Endothelial cell of hepatic sinusoid (primary cell): Measurements from ENCODE around the gene PLCB1.
"Not testable (repeated sequence)": the region's sequence is repeated elsewhere in the genome, so short reads cannot be mapped to it uniquely, and the experiment has no call there.

Experiments
- in situ Hi-C: cut with HindIII; loops from 2 replicates; pipeline ENCODE4 v1.10.0; 2017; ENCODE audit warnings: low sequenced_read_pairs

PLCB1 gene

DNA sequence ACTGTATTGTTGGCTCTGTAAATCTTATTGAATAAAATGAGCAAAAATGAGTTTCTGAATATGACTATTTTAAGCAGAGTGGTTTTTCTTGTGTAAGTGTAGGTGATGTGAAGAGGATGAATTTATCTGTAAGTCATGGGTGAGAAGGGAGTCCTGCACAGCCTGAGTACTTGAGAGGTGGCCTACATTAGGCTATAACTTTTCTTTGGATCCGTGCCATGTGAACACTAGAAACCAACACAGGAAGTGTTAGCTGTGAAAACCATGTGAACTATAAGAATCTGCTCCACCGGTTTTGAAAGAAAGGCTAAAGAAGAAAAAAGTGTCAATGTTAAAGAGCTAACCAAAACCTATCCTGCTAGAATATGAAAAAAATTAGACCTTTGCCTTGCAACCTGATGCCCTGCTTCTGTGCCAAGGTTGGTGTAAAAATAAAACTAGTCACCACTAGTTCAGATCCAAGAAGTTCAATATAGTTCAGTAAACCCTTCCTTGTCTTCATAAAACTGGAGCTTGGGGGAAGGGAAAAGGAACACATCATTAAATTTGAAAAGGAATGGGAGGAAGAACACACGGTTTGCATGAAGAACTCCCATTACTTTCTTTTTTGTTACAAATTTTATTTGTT lies 21.3 kb downstream of the PLCB1 start:
- in situ Hi-C loops: loop anchor here (5.0 kb wide), 1 partner anchor 59 kb away; no protein-coding TSS in a partner anchor

DNA sequence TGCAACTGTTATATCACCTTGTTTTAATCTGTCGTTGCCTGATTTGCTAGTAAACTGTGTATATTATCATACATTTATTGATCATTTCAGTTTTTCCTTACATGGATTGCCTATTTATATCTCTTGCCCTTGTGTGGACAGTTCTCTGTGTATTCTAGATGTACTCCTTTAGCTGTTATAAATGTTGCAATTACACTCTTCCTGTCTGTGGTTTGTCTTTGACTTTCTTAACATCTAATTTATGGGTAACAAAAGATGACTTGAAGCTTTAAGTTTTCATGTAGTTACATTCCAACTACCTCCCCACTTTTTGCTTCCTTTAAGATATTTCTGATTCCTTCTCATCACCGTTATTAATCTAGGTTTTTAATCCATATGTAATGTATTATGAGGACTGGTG lies 22.6 kb downstream of the PLCB1 start:
- in situ Hi-C loops: loop anchor here (5.0 kb wide), 1 partner anchor 58 kb away; no protein-coding TSS in a partner anchor

DNA sequence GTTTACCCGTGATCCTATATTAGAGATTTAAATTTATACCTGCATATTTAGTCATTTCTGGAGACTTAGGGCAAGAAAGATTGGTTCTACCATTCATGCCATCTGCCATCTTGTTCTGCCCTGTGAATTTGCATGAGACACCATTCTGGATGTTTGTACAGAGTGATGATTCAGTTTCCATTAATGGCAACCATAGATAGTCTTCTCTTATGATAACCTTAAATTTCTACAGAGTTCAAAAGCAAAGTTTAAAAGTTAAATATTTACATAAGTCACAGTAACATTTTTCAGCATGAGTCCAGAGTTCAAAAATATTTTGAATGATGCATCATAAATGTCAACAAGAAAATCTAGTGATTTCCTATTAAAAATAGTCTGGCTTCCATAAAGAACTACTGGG lies 23.2 kb downstream of the PLCB1 start:
- in situ Hi-C loops: no loop called here

DNA sequence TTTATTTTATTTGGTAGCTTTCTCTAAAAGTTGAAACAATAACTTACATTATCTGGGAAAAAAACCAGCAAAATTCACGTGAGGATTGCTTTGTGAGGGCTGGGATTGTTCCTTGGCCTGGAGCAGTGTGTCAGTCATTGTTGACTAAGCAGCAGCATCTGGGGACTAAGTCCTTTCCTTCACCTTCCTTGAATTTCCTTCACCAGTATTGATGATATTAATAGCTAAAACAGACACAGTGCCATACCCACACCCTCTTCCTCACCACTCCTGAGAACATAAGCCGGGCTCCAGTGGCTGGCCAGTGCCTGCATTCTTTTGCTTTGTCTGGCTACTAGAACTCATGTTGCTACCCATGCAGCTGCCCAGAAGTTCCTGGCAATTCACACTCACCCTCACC lies 23.7 kb downstream of the PLCB1 start:
- in situ Hi-C loops: no loop called here

DNA sequence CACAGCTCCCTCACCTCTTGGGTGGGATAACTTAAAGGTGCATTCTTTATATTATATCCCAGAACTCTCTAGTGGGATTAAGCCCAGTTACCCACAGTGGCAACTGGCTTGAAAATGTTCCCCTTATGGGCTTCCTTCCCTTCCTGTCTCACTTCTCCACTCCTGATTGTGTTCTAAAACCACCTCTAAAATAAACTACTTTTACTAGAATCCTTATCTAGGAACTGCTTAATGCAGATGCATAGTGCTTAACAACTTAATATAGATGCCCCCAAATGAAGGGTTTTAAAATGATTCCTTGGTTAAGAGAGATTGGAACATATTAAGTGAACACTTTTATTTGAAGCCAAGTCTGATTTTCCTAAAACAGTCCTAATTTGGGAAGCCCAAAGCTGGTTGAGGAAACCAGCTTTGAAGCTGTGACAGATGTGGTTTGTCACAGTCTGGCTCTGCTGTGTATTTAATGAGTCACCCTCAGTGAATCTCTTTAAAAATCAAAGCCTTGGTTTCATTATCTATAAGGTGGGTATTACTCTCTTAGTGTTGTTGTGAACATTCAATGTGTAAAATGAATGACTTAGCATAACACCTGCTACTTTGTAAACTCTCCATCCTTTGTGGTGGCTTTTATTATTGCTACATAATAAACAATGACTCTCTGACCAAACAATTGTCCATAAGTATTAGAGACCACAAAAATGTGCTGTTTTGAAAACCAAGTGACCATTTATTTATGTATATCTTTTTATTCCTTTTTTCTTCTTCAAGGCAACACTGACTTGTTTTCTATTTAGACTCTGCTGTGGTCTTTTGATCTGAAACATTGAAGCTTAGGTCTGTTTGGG lies 24.4 kb downstream of the PLCB1 start:
- in situ Hi-C loops: no loop called here

DNA sequence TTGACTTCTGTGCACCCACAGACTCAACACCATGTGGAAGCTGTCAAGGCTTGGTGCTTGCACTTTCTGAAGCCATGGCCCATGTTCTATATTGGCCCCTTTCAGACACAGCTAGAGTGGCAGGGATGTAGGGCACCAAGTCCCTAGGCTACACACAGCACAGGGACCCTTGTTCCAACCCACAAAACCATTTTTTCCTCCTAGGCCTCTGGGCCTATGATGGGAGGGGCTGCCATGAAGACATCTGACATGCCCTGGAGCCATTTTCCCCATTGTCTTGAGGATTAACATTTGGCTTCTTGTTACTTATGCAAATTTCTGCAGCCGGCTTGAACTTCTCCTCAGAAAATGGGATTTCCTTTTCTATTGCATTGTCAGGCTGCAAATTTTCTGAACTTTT lies 27.2 kb downstream of the PLCB1 start:
- in situ Hi-C loops: not testable (repeated sequence)

DNA sequence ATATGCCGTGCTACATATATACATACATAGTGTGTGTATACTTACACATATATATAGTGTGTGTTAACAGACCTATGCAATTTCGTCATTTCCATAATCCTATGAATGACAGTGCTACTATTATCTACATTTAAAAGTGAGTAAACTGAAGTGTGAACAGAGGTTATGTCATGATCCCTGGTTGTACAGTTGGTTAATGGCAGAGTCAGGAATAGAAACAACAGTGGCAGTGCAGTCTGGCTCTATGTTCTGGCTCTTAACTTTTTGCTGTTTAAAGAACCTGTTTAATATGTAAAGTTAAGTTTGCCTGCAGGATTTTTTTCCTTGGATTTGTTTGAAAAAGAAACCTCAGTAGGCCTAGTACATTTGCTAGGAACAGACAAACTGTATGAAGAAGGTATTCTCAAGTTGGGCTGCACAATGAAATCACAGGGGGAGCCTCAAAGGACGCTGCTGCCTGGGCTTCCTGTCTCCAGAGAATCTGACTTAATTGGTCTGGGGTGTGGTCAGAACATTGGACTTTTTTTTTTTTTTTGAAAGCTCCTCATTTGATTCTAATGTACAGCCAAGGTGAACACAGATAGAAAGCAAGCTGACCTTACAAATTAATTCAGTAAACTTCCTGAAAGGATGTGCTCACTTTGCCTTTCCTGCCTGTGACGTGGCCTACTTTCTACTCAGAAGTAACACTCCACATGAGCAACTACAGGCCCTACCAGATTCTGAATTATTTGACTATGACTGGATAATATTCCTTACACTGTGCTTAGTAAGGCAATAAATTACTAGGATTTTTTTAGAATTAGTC lies 29.4 kb downstream of the PLCB1 start:
- in situ Hi-C loops: no loop called here

DNA sequence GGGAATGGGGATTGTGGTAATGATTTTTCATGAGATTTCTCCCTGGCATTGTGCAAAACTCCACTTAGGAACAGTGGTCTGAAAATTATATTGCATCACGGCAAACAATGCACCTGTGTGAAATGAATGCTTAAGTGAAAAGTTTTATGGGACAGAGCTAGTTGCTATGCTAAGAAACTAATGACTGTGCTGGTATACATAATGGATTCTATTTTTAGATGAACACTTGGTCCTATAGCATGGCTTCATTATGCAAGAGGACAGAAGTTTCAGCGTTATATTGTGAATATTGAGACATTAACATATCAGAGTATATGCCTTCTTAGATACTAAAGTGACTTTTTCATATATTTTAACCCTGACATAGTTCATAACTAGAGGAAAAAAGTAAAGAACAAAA lies 30.5 kb downstream of the PLCB1 start:
- in situ Hi-C loops: no loop called here

DNA sequence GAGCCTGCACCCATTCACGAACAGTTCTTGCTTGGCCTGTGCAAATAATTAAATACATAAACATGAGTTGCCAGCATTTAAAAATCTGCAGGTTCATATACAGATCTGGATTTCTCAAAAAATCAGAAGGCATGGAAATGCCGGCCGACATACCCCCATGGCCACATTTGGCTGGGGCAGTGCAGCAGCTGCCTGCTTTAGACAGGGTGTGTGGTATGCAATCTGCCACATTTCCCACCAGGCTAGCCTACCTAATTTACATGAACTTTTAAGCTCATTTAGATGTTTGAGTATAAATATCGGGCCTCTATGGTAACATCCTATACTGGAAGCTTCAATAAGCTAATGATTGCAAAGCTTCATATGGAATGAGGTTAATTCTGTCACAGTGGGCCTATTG lies 31.5 kb downstream of the PLCB1 start:
- in situ Hi-C loops: no loop called here

DNA sequence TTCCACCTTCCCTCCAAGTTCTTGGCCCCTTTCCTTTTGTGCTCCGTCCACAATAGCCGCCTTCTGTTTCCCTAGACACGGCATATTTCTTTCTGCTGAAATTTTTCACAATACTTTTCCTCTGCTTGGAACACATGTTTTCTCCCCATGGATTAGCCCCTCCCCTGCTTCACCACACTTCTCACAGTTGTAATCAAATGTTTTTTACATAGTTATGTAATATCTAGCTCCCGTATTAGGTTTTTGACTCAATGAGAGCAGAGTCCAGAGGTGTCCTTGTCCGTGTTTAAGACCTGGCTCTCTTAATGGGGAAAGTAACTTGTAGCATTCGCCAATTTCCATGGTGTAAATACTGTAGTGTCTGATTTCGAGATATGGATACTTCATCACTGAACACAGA lies 34.7 kb downstream of the PLCB1 start:
- in situ Hi-C loops: no loop called here

DNA sequence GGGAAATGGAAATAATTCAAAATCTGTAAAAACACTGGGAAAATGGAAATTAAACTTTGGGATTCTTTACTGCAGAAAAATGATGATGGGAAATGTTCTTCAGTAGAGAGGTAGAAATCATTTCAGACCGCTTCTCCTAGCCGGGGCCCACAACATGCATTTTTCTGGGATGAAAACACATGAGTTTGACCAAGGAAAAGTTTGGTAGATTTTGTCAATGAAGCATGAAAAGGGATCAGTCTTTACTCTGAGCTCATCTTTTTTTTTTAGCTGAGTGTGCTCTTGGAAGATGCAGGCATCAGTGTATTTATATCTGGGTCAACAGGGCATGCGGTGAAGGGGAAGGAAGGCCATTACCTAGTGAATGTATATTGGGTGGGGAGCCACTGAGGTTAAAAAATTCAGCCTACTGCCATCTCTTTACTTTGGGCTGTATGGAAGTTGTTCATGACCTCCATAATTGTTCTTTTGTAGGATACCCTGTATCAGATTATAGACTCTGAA lies 36.8 kb downstream of the PLCB1 start:
- in situ Hi-C loops: no loop called here

DNA sequence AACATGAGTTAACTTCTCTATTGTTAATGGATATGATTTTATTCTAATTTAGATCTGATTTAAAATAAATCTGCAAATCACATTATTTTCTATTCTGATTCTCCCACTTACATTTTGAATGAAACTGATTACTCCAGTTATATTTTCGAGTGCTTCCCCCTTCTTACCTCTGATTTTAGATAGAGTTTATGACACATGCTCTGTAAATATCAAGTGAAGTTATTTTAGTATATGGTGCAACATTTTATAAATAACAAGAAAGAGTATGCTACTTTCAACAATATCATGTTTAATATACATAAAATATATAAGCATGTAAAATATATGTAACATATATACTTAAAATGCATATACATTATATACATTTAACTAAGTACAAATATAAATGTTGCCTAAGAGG lies 38.9 kb downstream of the PLCB1 start:
- in situ Hi-C loops: no loop called here

DNA sequence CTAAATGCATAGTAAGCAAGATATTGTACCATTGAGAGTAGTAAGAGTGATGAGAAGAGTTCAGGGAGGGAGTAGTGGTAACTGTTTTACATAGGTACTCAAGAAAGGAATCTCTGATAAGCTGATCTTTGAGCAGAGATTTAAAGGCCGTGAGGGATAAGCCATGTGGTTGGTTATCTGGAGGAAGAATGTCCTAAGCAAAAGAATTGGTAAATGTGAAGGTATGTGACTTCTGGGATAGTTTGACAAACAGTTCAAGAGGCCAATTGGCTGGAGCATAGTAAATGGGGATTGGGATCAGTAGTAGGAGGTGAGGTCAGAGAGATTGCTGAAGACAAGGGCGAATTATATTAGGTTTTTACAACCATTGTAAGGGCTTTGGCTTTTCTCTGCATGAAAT lies 40.1 kb downstream of the PLCB1 start:
- in situ Hi-C loops: no loop called here

DNA sequence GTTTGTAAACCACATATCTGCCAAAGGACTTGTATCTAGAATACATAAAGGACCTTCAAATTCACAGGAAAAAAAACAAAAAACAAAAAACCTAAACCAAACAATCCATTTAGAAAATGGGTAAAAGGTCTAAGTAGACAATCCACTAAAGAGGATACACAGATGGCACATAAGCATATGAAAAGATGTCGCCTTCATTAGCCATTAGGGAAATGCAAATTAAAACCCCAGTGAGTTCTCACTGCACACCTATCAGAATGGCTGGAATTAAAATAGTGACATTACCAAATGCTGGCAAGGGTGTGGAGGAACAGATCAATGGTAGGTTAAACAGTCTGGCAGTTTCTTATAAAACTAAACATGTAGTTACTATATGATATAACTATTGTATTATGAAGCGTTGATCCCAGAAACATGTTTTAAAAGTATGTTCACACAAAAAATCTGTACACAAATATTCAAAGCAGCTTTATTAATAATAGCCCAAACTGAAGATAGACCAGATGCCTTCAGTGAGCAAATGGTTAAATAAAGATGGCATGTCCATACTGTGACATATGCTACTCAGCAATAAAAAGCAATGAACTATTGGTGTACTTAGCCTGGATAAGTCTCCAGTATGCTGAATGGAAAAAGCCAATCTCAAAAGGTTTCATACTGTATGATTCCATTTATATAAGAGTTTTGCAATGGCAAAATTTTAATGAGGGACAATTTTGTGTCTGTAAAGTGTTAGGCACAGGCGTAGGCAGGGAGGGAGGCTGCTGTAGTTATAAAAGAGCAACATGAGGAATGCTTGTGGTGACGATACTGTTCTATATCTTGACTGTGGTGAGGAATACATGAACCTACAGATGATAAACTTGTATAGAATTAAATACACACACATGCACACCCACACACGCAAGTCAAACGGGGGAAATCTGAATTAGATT lies 43.9 kb downstream of the PLCB1 start:
- in situ Hi-C loops: no loop called here

DNA sequence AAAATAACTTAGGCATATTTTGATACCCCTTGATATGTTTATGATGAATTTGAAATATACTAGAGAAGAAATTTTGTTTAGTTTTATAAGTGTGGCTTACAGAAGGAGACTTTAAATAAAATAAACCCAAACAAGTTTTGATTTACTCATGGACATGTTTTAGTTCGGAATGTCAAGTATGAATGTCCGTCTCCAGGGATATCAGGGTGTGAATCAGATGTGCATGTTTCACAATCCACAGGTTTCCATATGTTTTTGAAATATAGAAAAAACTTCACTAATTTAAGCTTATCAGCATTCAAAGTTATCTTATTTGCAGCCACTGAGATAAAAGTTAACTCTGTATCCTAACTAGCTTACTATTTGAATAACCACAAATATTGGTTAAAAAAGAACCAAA lies 51.5 kb downstream of the PLCB1 start:
- in situ Hi-C loops: no loop called here

DNA sequence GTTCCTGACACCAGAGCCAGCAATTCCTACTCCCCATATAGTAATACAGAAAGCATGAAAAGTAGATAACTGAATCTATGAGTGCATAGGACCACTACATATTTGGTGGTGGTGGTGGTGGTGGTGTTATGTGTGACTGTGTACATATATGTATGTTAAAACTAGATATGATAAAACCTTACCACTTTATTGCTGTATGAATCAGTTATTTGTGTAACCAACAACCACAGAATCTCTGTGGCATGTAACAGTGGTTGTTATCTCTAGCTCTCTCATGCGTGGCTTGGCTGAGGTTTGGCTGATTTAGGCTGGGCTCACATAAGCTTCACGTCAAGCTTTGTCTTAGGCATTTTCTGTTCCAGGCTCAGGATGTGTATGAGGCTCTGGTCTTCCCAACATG lies 55.7 kb downstream of the PLCB1 start:
- in situ Hi-C loops: no loop called here

DNA sequence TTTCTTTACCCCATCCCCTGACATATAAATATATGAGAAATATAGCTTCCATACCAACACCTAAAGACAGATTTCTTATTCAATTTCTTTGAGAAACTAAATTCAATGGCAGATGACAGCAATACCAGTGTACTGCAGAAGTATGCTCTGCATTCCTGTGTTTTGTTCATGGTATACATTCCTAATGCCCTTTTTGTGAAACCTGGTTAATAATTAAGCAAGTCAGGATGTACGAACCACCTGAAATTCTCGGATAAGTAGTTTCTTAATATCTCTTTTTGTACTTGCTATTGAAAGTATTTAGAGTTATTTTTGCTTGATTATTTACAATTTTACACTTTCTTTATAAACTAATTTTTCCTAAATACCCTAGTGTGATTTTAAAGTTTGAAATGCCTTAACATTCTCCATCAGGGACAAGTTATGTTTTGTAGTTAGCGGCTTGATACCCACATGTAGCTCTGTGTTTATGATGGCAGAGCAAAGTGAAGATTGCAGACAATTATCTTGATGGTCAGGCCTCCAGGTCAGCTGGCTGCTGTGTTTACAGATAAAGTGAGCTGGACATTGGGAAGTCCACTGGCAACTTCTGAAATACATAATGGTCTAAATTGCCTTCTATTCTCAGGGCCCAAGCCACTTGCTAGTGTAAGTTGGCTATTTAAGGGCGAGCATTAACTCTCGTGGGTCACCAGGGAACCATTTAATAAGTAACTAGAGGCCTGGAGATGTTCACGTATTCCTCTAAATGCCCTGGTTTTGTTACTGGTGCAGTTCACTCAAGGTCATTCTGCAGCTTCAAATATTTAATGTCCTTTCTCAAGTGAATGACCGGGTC lies 58.2 kb downstream of the PLCB1 start:
- in situ Hi-C loops: no loop called here

DNA sequence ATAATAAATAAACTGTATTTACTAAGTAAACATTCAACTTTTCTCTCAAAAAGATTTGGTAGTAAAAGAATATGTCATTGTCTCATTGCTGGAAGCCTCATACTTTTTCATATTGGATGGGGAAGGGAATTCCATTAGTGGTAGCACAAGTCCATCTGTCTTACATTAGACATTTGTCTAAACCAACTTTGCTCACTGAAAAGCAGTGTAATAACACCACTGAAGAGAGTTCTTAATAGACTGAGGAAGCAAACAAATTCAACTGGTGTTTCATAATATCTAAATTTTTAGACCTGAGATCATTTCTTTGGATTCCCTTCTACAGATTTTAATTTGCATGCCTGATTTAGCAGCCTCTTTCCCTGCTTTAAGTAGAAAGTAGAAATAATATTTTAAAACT lies 62.7 kb downstream of the PLCB1 start:
- in situ Hi-C loops: no loop called here

DNA sequence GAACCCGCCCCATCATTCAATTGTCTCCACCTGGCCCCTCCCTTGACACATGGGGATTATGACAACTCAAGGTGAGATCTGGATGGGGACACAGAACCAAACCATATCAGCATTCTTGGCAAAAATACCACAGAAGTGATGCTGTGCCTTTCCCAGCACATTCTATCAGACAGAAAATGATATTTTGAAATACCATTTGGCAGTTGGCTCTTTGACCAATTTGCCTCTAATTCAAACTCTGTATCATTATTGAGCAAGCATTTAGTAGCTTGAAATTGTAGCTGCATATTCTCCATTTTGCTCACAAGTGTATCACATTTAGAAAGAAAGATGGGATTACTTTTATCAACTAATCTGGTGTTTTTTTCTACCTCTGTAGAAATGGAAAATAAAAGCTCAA lies 64.0 kb downstream of the PLCB1 start:
- in situ Hi-C loops: no loop called here

DNA sequence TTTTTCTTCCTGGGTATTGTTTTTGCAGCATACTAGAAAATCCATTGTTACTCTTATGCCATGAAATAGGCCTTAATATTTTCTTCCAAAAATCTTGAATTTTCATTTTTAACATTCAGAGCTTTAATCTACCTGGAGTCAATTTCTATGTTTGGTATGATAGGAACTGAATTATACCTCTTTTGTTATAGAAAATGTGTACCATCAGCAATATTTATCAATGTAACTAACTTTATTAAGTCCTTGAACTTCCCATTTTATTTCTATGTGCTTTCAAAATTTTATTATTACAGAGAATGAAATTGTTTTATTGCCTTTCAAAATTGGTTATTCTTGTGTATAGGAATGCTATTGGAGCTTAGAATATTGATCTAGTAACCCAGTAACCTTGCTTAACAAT lies 68.2 kb downstream of the PLCB1 start:
- in situ Hi-C loops: no loop called here
